Colonic mucosa (tissue), 4 donors: ENCODE results near the gene GNAS. TPM values are rescaled to one million over a fixed set of nuclear protein-coding genes. Genes with fewer than 3 reads are reported as not detected.

Experiments
- DNase-seq: peaks from one replicate; pipeline ENCODE4 v3.0.0-alpha.2; 2020
- H3K27ac ChIP-seq: fragments of 200-600 bp; one replicate; pipeline ENCODE4 v1.8.0; 2021
- H3K27me3 ChIP-seq: fragments of 200-600 bp; one replicate; pipeline ENCODE4 v1.8.0; 2021
- H3K36me3 ChIP-seq: fragments of 200-600 bp; one replicate; pipeline ENCODE4 v1.8.0; 2021
- H3K4me1 ChIP-seq: fragments of 200-600 bp; one replicate; pipeline ENCODE4 v1.8.0; 2021; ENCODE audit warnings: mild to moderate bottlenecking
- H3K4me3 ChIP-seq: fragments of 200-600 bp; one replicate; pipeline ENCODE4 v1.8.0; 2021
- H3K9ac ChIP-seq, 2 donors: one replicate each; pipeline ENCODE4 v1.7.0; 2013; ENCODE audit warnings: control low read depth in 2 of 2, low read depth in 2 of 2, low read length in 2 of 2
- H3K9me3 ChIP-seq: fragments of 200-600 bp; one replicate; pipeline ENCODE4 v1.8.0; 2021
- intact Hi-C: fragments of 100-400 bp; cut with DNase I; formaldehyde crosslinking; loops from one replicate; pipeline ENCODE4 v1.14.1; 2022
- total RNA-seq, 2 donors: library from RNA; stranded (reverse); fragmentation: NEBNext Ultra II Directional in 1 of 2; extraction: Animal tissue kit (Norgen Biotek cat#: 25700) in 1 of 2; gene quantifications; one replicate each; pipeline ENCODE4 v1.2.1, GENCODE V29; 2021
- TF ChIP-seq, protein P1 (sequence below): fragments of 200-600 bp; IDR thresholded peaks from one replicate; pipeline ENCODE4 v1.8.0; 2022; ENCODE audit warnings: antibody characterized with exemption, mild to moderate bottlenecking
- donor health status: healthy.
- donor health status: DM: no; HTN: no; CAD: no.
- donor health status: DM: no; HTN: no; CAD: no.

The GNAS gene
- total RNA-seq, 2 donors from 2014 or later = 683 to 715 TPM

DNA sequence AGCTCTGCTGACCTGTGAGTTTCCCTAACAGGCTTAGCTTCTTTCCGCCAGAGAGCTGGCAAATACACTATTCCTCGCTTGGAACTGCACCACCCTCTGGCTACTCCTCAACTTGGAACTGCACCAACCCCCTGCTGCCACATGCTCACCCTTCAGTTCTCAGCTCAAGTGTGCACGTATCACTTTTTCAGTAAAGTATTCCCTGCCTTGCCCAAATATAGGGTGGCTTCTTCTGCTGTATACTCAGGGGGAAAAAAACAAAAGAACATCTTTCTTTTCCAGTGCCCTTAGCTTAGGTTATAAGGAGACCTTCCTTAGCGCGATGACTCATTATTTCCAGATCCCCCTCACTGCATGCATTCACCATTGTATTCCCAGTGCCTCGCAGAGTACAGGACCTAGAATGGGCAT lies 23.0 kb upstream of the GNAS start:
- intact Hi-C loops = no loop called here
- no peak overlapping the region for H3K27ac ChIP-seq
- TF ChIP-seq, protein P1, sequence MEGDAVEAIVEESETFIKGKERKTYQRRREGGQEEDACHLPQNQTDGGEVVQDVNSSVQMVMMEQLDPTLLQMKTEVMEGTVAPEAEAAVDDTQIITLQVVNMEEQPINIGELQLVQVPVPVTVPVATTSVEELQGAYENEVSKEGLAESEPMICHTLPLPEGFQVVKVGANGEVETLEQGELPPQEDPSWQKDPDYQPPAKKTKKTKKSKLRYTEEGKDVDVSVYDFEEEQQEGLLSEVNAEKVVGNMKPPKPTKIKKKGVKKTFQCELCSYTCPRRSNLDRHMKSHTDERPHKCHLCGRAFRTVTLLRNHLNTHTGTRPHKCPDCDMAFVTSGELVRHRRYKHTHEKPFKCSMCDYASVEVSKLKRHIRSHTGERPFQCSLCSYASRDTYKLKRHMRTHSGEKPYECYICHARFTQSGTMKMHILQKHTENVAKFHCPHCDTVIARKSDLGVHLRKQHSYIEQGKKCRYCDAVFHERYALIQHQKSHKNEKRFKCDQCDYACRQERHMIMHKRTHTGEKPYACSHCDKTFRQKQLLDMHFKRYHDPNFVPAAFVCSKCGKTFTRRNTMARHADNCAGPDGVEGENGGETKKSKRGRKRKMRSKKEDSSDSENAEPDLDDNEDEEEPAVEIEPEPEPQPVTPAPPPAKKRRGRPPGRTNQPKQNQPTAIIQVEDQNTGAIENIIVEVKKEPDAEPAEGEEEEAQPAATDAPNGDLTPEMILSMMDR = no peak

DNA sequence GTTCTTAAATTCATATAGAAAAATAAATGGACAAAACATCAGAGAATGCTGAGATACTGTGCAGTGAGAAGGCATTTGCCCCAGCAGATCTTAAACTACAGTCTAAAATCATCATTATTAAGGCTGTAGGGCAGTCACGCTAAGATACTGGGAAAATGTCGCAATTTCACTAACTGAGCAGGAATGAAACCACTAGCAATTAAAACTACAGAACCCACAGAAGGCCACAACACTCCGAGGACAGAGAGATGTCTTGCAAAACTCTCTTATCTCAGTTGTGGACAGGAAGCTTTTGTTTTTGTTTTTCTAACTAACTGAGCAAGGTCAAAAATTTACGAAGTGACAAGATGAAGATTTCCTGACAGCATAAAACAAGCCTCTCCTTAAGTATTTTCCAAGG lies 20.1 kb upstream of the GNAS start:
- Histone ChIP-seq H3K4me3 (no peak overlapping the region), H3K36me3 (no peaks in the 10 kb centered on the region), H3K9me3 (no peaks in the 10 kb centered on the region), H3K4me1 (no peaks in the 10 kb centered on the region), H3K9ac (no peak overlapping the region), H3K27me3 (no peaks in the 10 kb centered on the region), H3K27ac (no peak overlapping the region)
- TF ChIP-seq, protein P1 = no peak
- intact Hi-C loops = no loop called here
- DNase-seq = no peak

More for the DNA sequence above, 23.0 kb upstream of the GNAS start:
- no peaks in the 10 kb centered on the region for H3K4me1 ChIP-seq
- DNase-seq = no peak
- no peaks in the 10 kb centered on the region for H3K36me3 ChIP-seq
- no peak overlapping the region for H3K4me3 ChIP-seq
- no peaks in the 10 kb centered on the region for H3K9me3 ChIP-seq
- H3K27me3 ChIP-seq = no peaks in the 10 kb centered on the region
- no peak overlapping the region for H3K9ac ChIP-seq

DNA sequence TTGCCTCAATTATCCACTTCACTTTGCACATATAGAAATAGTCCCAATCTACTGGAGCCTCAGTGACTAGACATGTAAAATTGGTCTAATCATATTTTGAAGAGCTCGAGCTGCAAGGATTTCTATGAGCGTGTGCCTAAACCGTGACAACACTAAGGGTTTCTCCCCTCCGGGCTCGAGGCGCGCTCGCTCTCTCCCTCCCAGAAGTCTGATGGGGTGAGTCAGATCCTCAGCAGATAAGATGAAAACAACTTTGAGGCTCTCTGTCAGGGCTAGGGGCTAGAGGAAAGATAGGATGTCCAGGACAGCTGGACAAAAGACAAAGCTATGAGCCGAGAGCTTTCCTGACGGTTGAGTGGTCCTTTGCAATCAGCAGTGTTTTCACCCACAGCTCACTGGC lies 18.6 kb upstream of the GNAS start:
- H3K27me3 ChIP-seq = no peaks in the 10 kb centered on the region
- intact Hi-C loops = no loop called here
- H3K36me3 ChIP-seq = no peaks in the 10 kb centered on the region
- no peaks in the 10 kb centered on the region for H3K9me3 ChIP-seq
- no peak overlapping the region for H3K27ac ChIP-seq
- H3K4me1 ChIP-seq = no peaks in the 10 kb centered on the region
- no peak overlapping the region for H3K4me3 ChIP-seq
- TF ChIP-seq, protein P1 = no peak
- H3K9ac ChIP-seq = no peak overlapping the region
- DNase-seq = no peak

DNA sequence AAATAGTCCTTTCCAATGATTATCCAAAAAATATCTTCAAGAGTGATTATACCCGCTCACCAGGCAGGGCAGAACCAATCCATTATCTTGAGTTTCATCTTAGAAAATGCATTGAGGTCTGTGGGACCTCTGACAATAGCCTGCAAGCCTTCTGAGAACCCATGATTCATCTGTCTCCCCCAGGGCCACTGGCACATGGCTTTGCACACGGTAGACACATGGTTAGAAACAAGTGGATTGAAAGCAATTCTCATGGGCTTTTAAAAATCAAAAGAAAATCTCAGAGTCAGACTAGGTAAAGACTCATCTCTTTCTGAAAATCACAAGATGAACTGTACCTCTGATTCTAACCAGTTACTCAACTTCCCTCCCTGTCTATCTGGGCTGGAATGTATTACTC lies 17.3 kb upstream of the GNAS start:
- intact Hi-C loops = no loop called here
- peaks cover 5% of the 10 kb centered on the region for H3K27me3 ChIP-seq
- H3K36me3 ChIP-seq = no peaks in the 10 kb centered on the region
- TF ChIP-seq, protein P1 = no peak
- no peak overlapping the region for H3K9ac ChIP-seq
- no peaks in the 10 kb centered on the region for H3K9me3 ChIP-seq
- no peaks in the 10 kb centered on the region for H3K4me1 ChIP-seq
- no peak overlapping the region for H3K4me3 ChIP-seq
- no peak overlapping the region for H3K27ac ChIP-seq
- no peak for DNase-seq

DNA sequence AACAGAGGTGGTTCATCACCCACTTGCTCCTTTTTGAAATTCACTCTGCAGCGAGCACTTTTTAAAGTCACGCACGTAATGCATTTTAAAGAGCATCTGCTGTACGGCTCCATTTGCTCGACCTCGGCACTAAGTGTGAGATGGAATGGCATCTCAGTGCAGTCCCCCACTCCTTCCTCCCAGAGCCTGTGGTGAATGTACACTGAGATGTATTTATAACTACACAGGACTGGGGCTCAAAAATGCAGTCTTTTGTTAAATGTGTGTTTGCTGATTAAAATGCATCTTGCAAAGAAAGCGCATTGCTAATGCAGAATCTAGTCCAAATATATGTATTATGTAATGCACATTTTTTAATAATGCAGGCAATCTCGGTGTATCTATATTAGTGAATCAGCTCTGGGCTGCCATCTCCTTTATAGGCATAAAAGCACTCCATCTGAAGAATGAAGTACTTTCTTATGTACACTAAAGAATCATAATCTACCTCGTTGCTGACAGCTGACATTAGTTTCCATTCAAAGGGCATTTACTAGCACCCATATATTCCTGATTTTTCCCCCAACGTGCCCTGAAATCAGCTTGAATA lies 15.8 kb upstream of the GNAS start:
- no peaks in the 10 kb centered on the region for H3K4me1 ChIP-seq
- no peaks in the 10 kb centered on the region for H3K36me3 ChIP-seq
- H3K9ac ChIP-seq = no peak overlapping the region
- intact Hi-C loops = no loop called here
- DNase-seq = no peak
- no peaks in the 10 kb centered on the region for H3K9me3 ChIP-seq
- no peak overlapping the region for H3K27ac ChIP-seq
- TF ChIP-seq, protein P1 = no peak
- no peak overlapping the region for H3K4me3 ChIP-seq
- H3K27me3 ChIP-seq = peaks cover 16% of the 10 kb centered on the region
